Upper lobe of left lung (tissue), 6 donors: ENCODE data around the gene HENMT1. TPM values are rescaled to one million over a fixed set of nuclear protein-coding genes. Genes with fewer than 3 reads are reported as not detected.
A peak's percentile ranks its signal among the peaks of the same experiment; 100 is the strongest.

Experiments
- ATAC-seq, 2 donors: fragments of 200-7000 bp; cut with Tn5 transposase; one replicate each; pipeline ENCODE4 v1.9.1; 2022; ENCODE audit warnings: mild to moderate bottlenecking in 2 of 2, moderate library complexity in 2 of 2; ENCODE audit not compliant: low FRiP score in 2 of 2
- DNase-seq, 2 donors: peaks; one replicate each; pipeline ENCODE4 v3.0.0-alpha.2; 2019 to 2020
- H3K27ac ChIP-seq, 4 donors: fragments of 200-600 bp; sonication (generic); one replicate each; pipeline ENCODE4 v1.5.1; 2016 to 2019
- H3K27me3 ChIP-seq, 4 donors: fragments of 200-600 bp; sonication (generic); one replicate each; pipeline ENCODE4 v1.5.1; 2017 to 2019
- H3K36me3 ChIP-seq, 4 donors: fragments of 200-600 bp; sonication (generic); one replicate each; pipeline ENCODE4 v1.5.1; 2016 to 2019
- H3K4me1 ChIP-seq, 4 donors: fragments of 200-600 bp; sonication (generic); one replicate each; pipeline ENCODE4 v1.5.1; 2018 to 2019
- H3K4me3 ChIP-seq, 4 donors: fragments of 200-600 bp; sonication (generic); one replicate each; pipeline ENCODE4 v1.5.1; 2017 to 2019; ENCODE audit warnings: mild to moderate bottlenecking in 2 of 4, moderate library complexity in 1 of 4
- H3K9me3 ChIP-seq, 4 donors: fragments of 200-600 bp; sonication (generic); one replicate each; pipeline ENCODE4 v1.5.1; 2018 to 2019
- CTCF ChIP-seq, 6 experiments: fragments of 450-650 bp in 4 of 6; fragments of 200-600 bp in 2 of 6; sonication (generic) in 2 of 6; IDR thresholded peaks; one replicate each; pipeline ENCODE4 v1.5.1; 2016 to 2019; ENCODE audit warnings: antibody characterized with exemption in 6 of 6
- EP300 ChIP-seq, 4 donors: sonication (generic); formaldehyde crosslinking; IDR thresholded peaks; one replicate each; pipeline ENCODE4 v1.5.1; 2017; ENCODE audit warnings: antibody characterized with exemption in 4 of 4, control low read depth in 2 of 4
- POLR2A ChIP-seq, 4 donors: fragments of 450-650 bp; IDR thresholded peaks; one replicate each; pipeline ENCODE4 v1.5.1; 2016 to 2017; ENCODE audit warnings: antibody characterized with exemption in 4 of 4, mild to moderate bottlenecking in 2 of 4
- POLR2AphosphoS5 ChIP-seq, 2 donors: sonication (generic); formaldehyde crosslinking; IDR thresholded peaks; one replicate each; pipeline ENCODE4 v1.5.1; 2017; ENCODE audit warnings: antibody characterized with exemption in 2 of 2
- WGBS, 2 donors: methylation state at CpG; one replicate each; pipeline ENCODE4 v1.1.5; 2017 to 2018; 5-methylcytosine and 5-hydroxymethylcytosine counted together
- total RNA-seq, 6 donors: library from RNA; depleted of rRNA in 4 of 6; stranded (reverse); fragments of >200 nt in 4 of 6; gene quantifications; one replicate each; pipeline versions ENCODE4 v1.1.0 to v1.2.1, GENCODE V29; 2016 to 2021
- donor health status: DM: no; HTN: no; CAD: no; lungs with moderate emphysema.
- donor health status: DM: no; HTN: yes; CAD: no; lungs with severe emphysema.

HENMT1 gene
- total RNA-seq, 6 donors from 2014 or later = 5.0 to 12.3 (median 7.0) TPM

- H3K4me3 ChIP-seq = peak overlapping the region; percentile 70 to 92 (median 80)
- no peaks in the 10 kb centered on the region for H3K27me3 ChIP-seq
- DNase-seq (peak; percentile 27 to 61), ATAC-seq (peak; percentile 70 to 82)
- H3K4me1 ChIP-seq = peaks cover 21 to 36% (median 26%) of the 10 kb centered on the region in 4 donors
- peak overlapping the region; percentile 97 to 98 (median 98) for H3K27ac ChIP-seq
- TF ChIP-seq EP300 (IDR thresholded peaks at IDR 0.05) = no peak
- TF ChIP-seq POLR2AphosphoS5 (IDR thresholded peaks at IDR 0.05) = peak in 1 of 2 donors; percentile 18
- peak in 3 of 6 experiments; percentile 5 to 36 (median 30) for TF ChIP-seq CTCF (IDR thresholded peaks at IDR 0.05)
- 0 to 1% methylated on average over 35 to 36 of the region's 36 CpGs for WGBS, 2 donors
- peaks cover 14 to 24% (median 19%) of the 10 kb centered on the region in 4 donors for H3K36me3 ChIP-seq
- H3K9me3 ChIP-seq = no peaks in the 10 kb centered on the region
These were observed 32.1 kb upstream of the HENMT1 start for GRCh38 chr1:108692724-108693655.

- H3K27me3 ChIP-seq = no peaks in the 10 kb centered on the region
- DNase-seq (peak; percentile 97), ATAC-seq (peak; percentile 98 to 99)
- peak within 1 kb of the TSS; percentile 97 to 98 (median 98) for H3K27ac ChIP-seq
- peak within 1 kb of the TSS; percentile 70 to 92 (median 80) for H3K4me3 ChIP-seq
- H3K36me3 ChIP-seq = peaks cover 8 to 16% (median 13%) of the 10 kb centered on the region in 4 donors
- H3K9me3 ChIP-seq = no peaks in the 10 kb centered on the region
- TF ChIP-seq POLR2AphosphoS5 (IDR thresholded peaks at IDR 0.05) (peak; percentile 98 to 99), POLR2A (IDR thresholded peaks at IDR 0.05) (peak; percentile 38 to 97 (median 96)), CTCF (IDR thresholded peaks at IDR 0.05) (peak in 1 of 6 experiments; percentile 1), EP300 (IDR thresholded peaks at IDR 0.05) (no peak)
- WGBS, 2 donors = 0% methylated on average over 9 to 48 of the region's 59 CpGs
- peaks cover 21 to 36% (median 26%) of the 10 kb centered on the region in 4 donors for H3K4me1 ChIP-seq
These were observed 31.2 kb upstream of the HENMT1 start, which contains the start of gene PRPF38B for GRCh38 chr1:108691942-108692723. PRPF38B (plus strand) TSS chr1:108692310; CDS start chr1:108692592, 282 bp downstream.

GRCh38 chr1:108691128-108691941 is 30.4 kb upstream of the HENMT1 start:
- Histone ChIP-seq H3K9me3 (no peaks in the 10 kb centered on the region), H3K4me3 (peak overlapping the region; percentile 70 to 92 (median 80)), H3K27me3 (no peaks in the 10 kb centered on the region), H3K4me1 (peaks cover 21 to 36% (median 24%) of the 10 kb centered on the region in 4 donors), H3K27ac (peak overlapping the region; percentile 97 to 98 (median 98)), H3K36me3 (peaks cover 3 to 8% (median 5%) of the 10 kb centered on the region in 4 donors)
- ATAC-seq = peak; percentile 0 to 2
- TF ChIP-seq EP300 (IDR thresholded peaks at IDR 0.05) (no peak), POLR2A (IDR thresholded peaks at IDR 0.05) (no peak), CTCF (IDR thresholded peaks at IDR 0.05) (no peak), POLR2AphosphoS5 (IDR thresholded peaks at IDR 0.05) (no peak)
- no peak for DNase-seq
- WGBS, 2 donors = 14 to 22% methylated on average over 10 to 12 of the region's 12 CpGs

- Histone ChIP-seq H3K36me3 (no peaks in the 10 kb centered on the region), H3K4me1 (peaks cover 3 to 11% (median 8%) of the 10 kb centered on the region in 4 donors), H3K4me3 (no peak overlapping the region), H3K27me3 (no peaks in the 10 kb centered on the region), H3K27ac (no peak overlapping the region), H3K9me3 (no peaks in the 10 kb centered on the region)
- WGBS, 2 donors = 44 to 48% methylated on average over 2 of the region's 2 CpGs
- no peak for ATAC-seq
- DNase-seq = no peak
- TF ChIP-seq EP300 (IDR thresholded peaks at IDR 0.05) (no peak), POLR2AphosphoS5 (IDR thresholded peaks at IDR 0.05) (no peak), CTCF (IDR thresholded peaks at IDR 0.05) (no peak), POLR2A (IDR thresholded peaks at IDR 0.05) (no peak)
These were observed 25.9 kb upstream of the HENMT1 start for GRCh38 chr1:108686614-108687313.
